Activated gamma-delta T cell treated with anti-CD3 and anti-CD28 coated beads, Interleukin-2, amount 50 U/mL, for 16 hours (primary cell): Measurements from ENCODE around the gene ACP2.
"Not testable (repeated sequence)": the region's sequence is repeated elsewhere in the genome, so short reads cannot be mapped to it uniquely, and the experiment has no call there.

ENCODE experiments used
- DNase-seq: peaks from one replicate; pipeline ENCODE4 v3.0.0-alpha.2; 2020; ENCODE audit warnings: low read depth

The ACP2 gene

GRCh38 chr11:47241841-47242301 is 6.7 kb downstream of the ACP2 start:
- no peak for DNase-seq

GRCh38 chr11:47239852-47240251 is 8.8 kb downstream of the ACP2 start:
- no peak for DNase-seq

GRCh38 chr11:47236482-47236881 is 12.1 kb downstream of the ACP2 start:
- no peak for DNase-seq

- DNase-seq, result no peak
Measured at GRCh38 chr11:47235163-47235562, 13.5 kb downstream of the ACP2 start.

- DNase-seq, result peak; percentile 30
Measured at GRCh38 chr11:47234669-47235100, 13.9 kb downstream of the ACP2 start.

GRCh38 chr11:47233989-47234668 is 14.5 kb downstream of the ACP2 start:
- DNase-seq, result no peak

- no peak for DNase-seq
Measured at GRCh38 chr11:47233051-47233450, 15.6 kb downstream of the ACP2 start.

GRCh38 chr11:47229161-47229560 is 19.5 kb downstream of the ACP2 start:
- DNase-seq, result no peak

GRCh38 chr11:47225552-47226400 is 22.8 kb downstream of the ACP2 start:
- DNase-seq, result no peak

- DNase-seq, result no peak
Measured at GRCh38 chr11:47222696-47223095, 25.9 kb downstream of the ACP2 start.

- no peak for DNase-seq
Measured at GRCh38 chr11:47220401-47220821, 28.2 kb downstream of the ACP2 start.

- DNase-seq, result peak; percentile 53
Measured at GRCh38 chr11:47216121-47216798, 32.4 kb downstream of the ACP2 start.

GRCh38 chr11:47215366-47215910 is 33.2 kb downstream of the ACP2 start:
- DNase-seq, result no peak

GRCh38 chr11:47213950-47214565 is 34.6 kb downstream of the ACP2 start:
- peak; percentile 66 for DNase-seq

GRCh38 chr11:47212938-47213337 is 35.7 kb downstream of the ACP2 start:
- DNase-seq, result no peak

GRCh38 chr11:47208628-47209027 is 40.0 kb downstream of the ACP2 start:
- no peak for DNase-seq

- DNase-seq, result not testable (repeated sequence)
Measured at GRCh38 chr11:47208008-47208552, 40.5 kb downstream of the ACP2 start.

GRCh38 chr11:47207459-47207858 is 41.2 kb downstream of the ACP2 start:
- DNase-seq, result no peak

- not testable (repeated sequence) for DNase-seq
Measured at GRCh38 chr11:47206577-47206976, 42.0 kb downstream of the ACP2 start.

GRCh38 chr11:47204637-47204989 is 44.0 kb downstream of the ACP2 start:
- DNase-seq, result no peak

- DNase-seq, result no peak
Measured at GRCh38 chr11:47202576-47202975, 46.0 kb downstream of the ACP2 start.

- no peak for DNase-seq
Measured at GRCh38 chr11:47201015-47201414, 47.6 kb downstream of the ACP2 start.
